ENCODE results near the gene OLFML2A.
"Not testable (repeated sequence)": the region's sequence is repeated elsewhere in the genome, so short reads cannot be mapped to it uniquely, and the experiment has no call there.

The OLFML2A gene

GRCh38 chr9:124761710-124762109 is 15.2 kb upstream of the OLFML2A start:
- no peak for DNase-seq

GRCh38 chr9:124762633-124763032 is 14.3 kb upstream of the OLFML2A start:
- no peak for DNase-seq

- no peak for DNase-seq
These were observed 12.0 kb upstream of the OLFML2A start for GRCh38 chr9:124764774-124765438.

- no peak for DNase-seq
These were observed 11.5 kb upstream of the OLFML2A start for GRCh38 chr9:124765439-124765835.

GRCh38 chr9:124766326-124766725 is 10.6 kb upstream of the OLFML2A start:
- DNase-seq, result no peak

GRCh38 chr9:124766815-124767554 is 9.9 kb upstream of the OLFML2A start:
- DNase-seq, result no peak

- no peak for DNase-seq
These were observed 9.1 kb upstream of the OLFML2A start for GRCh38 chr9:124767821-124768220.

- no peak for DNase-seq
These were observed 8.6 kb upstream of the OLFML2A start for GRCh38 chr9:124768334-124768733.

- DNase-seq, result no peak
These were observed 8.0 kb upstream of the OLFML2A start for GRCh38 chr9:124768750-124769548.

- DNase-seq, result no peak
These were observed 7.2 kb upstream of the OLFML2A start for GRCh38 chr9:124769549-124770358.

GRCh38 chr9:124770359-124771020 is 6.4 kb upstream of the OLFML2A start:
- DNase-seq, result peak; percentile 40 to 45

- DNase-seq, result peak; percentile 94 to 95
These were observed 5.7 kb upstream of the OLFML2A start, which contains the start of gene NR6A1 for GRCh38 chr9:124771021-124771866. TSS of gene NR6A1 (minus strand) at chr9:124771311.

- peak; percentile 19 to 38 for DNase-seq
These were observed 4.9 kb upstream of the OLFML2A start for GRCh38 chr9:124771867-124772679.

- not testable (repeated sequence) for DNase-seq
These were observed 4.1 kb upstream of the OLFML2A start for GRCh38 chr9:124772877-124773276.

- DNase-seq, result no peak
These were observed 3.3 kb upstream of the OLFML2A start for GRCh38 chr9:124773473-124774128.

GRCh38 chr9:124774129-124774978 is 2.6 kb upstream of the OLFML2A start:
- peak; percentile 82 to 85 for DNase-seq

- DNase-seq, result no peak
These were observed 347 bp upstream of the OLFML2A start for GRCh38 chr9:124776618-124776953.

GRCh38 chr9:124778575-124779367 is 1.8 kb downstream of the OLFML2A start:
- DNase-seq, result no peak

Measured in CD4-positive, alpha-beta T cell treated with Interleukin-1 beta for 1 hour (primary cell).